OCI-LY7 (cell line): ENCODE data around the gene SLC43A1.

ENCODE experiments used
- EZH2phosphoT487 ChIP-seq: fragments of 200-600 bp; sonication (generic); IDR thresholded peaks from 2 replicates; pipeline ENCODE4 v1.6.1; 2018; ENCODE audit warnings: low read depth, borderline replicate concordance, mild to moderate bottlenecking, mixed run types, antibody characterized with exemption, low read length, moderate library complexity, mixed read lengths
- TF ChIP-seq, protein P1 (sequence below): fragments of 200-600 bp; sonication (generic); conservative IDR thresholded peaks from 2 replicates; pipeline ENCODE4 v1.5.1; 2014; ENCODE audit warnings: mild to moderate bottlenecking, antibody characterized with exemption, low read length, moderate library complexity, mixed read lengths

DNA sequence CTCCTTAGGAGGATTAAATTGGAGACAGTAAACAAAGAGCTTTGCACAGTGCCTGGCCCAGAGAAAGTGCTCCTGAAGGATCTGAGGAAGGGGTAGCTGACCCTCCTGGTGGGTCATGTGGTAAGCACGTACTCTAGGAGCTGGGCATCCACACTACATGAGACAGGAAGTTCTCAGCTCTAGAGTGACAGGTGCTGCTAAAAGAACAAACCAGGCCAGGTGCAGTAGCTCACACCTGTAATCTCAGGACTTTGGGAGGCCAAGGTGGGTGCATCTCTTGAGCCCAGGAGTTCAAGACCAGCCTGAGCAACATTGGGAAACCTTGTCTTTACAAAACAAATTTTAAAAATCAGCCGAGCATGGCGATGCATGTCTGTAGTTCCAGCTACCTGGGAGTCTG is 13.1 kb downstream of the SLC43A1 start:
- TF ChIP-seq, protein P1, sequence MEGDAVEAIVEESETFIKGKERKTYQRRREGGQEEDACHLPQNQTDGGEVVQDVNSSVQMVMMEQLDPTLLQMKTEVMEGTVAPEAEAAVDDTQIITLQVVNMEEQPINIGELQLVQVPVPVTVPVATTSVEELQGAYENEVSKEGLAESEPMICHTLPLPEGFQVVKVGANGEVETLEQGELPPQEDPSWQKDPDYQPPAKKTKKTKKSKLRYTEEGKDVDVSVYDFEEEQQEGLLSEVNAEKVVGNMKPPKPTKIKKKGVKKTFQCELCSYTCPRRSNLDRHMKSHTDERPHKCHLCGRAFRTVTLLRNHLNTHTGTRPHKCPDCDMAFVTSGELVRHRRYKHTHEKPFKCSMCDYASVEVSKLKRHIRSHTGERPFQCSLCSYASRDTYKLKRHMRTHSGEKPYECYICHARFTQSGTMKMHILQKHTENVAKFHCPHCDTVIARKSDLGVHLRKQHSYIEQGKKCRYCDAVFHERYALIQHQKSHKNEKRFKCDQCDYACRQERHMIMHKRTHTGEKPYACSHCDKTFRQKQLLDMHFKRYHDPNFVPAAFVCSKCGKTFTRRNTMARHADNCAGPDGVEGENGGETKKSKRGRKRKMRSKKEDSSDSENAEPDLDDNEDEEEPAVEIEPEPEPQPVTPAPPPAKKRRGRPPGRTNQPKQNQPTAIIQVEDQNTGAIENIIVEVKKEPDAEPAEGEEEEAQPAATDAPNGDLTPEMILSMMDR, result no peak
- TF ChIP-seq EZH2phosphoT487, result no peak
